ENCODE measurements around the gene GRAMD1B. TPM values are rescaled to one million over a fixed set of nuclear protein-coding genes. Genes with fewer than 3 reads are reported as not detected.

Gene GRAMD1B
- polyA plus RNA-seq, 2 of the 4 experiments (the other 2 are of a cell fraction): 55.5 to 108 TPM

DNA sequence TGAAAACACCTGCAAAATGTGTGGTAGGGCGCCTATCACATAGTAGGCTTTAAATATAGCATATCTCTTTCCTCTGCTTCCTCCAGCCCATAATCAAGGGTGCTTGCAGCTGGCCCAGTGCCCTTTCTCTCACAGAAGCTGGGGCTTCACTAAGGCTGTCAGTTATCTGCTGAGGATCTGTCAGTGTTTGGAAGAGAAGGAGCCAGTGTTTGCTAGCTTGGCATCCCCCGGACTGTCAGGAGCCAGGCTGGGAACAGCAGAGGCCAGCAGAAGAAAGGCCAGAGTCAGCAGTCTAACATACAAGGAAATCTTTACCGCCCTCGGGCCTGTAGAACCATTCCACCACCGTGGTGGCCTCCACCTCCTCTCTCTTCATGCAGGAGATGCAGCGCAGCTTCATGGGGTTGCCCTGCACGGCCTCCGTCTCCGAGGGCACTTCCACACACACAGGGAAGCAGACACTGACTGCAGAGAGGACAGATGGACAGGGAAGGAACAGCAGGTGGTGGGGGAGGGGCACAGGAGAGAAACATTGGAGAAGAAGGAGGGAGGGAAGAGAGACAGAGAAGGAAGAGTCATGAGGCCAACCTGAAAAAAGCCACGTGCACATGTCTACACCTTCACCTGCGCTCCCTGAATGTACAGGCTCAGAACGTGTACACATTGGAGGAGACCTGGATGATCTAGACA lies 215.4 kb downstream of the GRAMD1B start:
- Histone ChIP-seq H3K4me3 (no peak overlapping the region), H3K27ac (no peak overlapping the region), H3K4me1 (no peaks in the 10 kb centered on the region), H3K4me2 (no peak overlapping the region), H3K9me3 (no peaks in the 10 kb centered on the region)
- no peak for DNase-seq (ENCODE audit: low read depth in 1 of 2, low spot score in 1 of 2)
- FAIRE-seq: no peak
- TF ChIP-seq KDM1A (IDR thresholded peaks at IDR 0.05; ENCODE audit: low read depth) (no peak), TP53 (CRISPR knock-in tag; IDR thresholded peaks at IDR 0.05) (no peak), RARB (CRISPR knock-in tag; IDR thresholded peaks at IDR 0.05) (no peak), KDM5A (IDR thresholded peaks at IDR 0.05) (no peak), ZSCAN20 (CRISPR knock-in tag; IDR thresholded peaks at IDR 0.05) (no peak)
- TF ChIP-seq, protein P1, sequence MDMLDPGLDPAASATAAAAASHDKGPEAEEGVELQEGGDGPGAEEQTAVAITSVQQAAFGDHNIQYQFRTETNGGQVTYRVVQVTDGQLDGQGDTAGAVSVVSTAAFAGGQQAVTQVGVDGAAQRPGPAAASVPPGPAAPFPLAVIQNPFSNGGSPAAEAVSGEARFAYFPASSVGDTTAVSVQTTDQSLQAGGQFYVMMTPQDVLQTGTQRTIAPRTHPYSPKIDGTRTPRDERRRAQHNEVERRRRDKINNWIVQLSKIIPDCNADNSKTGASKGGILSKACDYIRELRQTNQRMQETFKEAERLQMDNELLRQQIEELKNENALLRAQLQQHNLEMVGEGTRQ (IDR thresholded peaks at IDR 0.05): no peak
- TF ChIP-seq, protein P2, sequence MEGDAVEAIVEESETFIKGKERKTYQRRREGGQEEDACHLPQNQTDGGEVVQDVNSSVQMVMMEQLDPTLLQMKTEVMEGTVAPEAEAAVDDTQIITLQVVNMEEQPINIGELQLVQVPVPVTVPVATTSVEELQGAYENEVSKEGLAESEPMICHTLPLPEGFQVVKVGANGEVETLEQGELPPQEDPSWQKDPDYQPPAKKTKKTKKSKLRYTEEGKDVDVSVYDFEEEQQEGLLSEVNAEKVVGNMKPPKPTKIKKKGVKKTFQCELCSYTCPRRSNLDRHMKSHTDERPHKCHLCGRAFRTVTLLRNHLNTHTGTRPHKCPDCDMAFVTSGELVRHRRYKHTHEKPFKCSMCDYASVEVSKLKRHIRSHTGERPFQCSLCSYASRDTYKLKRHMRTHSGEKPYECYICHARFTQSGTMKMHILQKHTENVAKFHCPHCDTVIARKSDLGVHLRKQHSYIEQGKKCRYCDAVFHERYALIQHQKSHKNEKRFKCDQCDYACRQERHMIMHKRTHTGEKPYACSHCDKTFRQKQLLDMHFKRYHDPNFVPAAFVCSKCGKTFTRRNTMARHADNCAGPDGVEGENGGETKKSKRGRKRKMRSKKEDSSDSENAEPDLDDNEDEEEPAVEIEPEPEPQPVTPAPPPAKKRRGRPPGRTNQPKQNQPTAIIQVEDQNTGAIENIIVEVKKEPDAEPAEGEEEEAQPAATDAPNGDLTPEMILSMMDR (IDR thresholded peaks at IDR 0.05): no peak
- no peak for ATAC-seq
- ChIA-PET CTCF (interaction anchor here (1.2 to 12.6 kb wide), 4 partner anchors 8 to 65 kb away, joined by 4 to 189 read pairs (median 12); partner anchors contain the start of gene SCN3B), POLR2A (no interaction called here)
- WGBS (ENCODE audit: missing lambda C conversion rate): 12% methylated on average over 12 of the region's 12 CpGs

DNA sequence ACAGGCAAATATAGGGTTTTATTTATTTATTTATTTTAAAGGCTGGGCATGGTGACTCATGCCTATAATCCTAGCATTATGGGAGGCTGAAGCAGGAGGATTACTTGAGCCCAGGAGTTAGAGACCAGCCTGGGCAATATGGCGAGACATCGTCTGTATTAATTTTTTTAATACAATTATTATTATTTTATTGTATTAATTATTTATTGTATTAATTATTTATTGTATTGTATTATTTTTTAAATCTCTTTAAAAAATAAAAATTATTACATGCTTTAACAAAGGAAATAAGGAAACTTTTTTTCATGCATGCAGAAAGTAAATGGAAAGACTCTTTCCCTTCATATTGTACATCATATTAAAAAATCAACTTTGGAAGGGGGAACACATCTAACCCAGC lies 220.8 kb downstream of the GRAMD1B start:
- DNase-seq (ENCODE audit: low read depth in 1 of 2, low spot score in 1 of 2) (no peak), ATAC-seq (no peak), FAIRE-seq (no peak)
- ChIA-PET CTCF (interaction anchor here (0.9 to 7.6 kb wide), 4 partner anchors 11 to 60 kb away, joined by 3 to 52 read pairs (median 34); no protein-coding TSS in a partner anchor), POLR2A (no interaction called here)
- TF ChIP-seq RNF2 (IDR thresholded peaks at IDR 0.05; ENCODE audit: borderline replicate concordance, low read depth): no peak
- TF ChIP-seq, protein P3, sequence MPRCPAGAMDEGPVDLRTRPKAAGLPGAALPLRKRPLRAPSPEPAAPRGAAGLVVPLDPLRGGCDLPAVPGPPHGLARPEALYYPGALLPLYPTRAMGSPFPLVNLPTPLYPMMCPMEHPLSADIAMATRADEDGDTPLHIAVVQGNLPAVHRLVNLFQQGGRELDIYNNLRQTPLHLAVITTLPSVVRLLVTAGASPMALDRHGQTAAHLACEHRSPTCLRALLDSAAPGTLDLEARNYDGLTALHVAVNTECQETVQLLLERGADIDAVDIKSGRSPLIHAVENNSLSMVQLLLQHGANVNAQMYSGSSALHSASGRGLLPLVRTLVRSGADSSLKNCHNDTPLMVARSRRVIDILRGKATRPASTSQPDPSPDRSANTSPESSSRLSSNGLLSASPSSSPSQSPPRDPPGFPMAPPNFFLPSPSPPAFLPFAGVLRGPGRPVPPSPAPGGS (IDR thresholded peaks at IDR 0.05): no peak
- no peak for TF ChIP-seq TFCP2L1 (CRISPR knock-in tag; IDR thresholded peaks at IDR 0.05)
- TF ChIP-seq CBX2 (IDR thresholded peaks at IDR 0.05; ENCODE audit: borderline replicate concordance, low read depth): no peak
- no peak for TF ChIP-seq NR3C1 (IDR thresholded peaks at IDR 0.05)
- TF ChIP-seq CBX8 (IDR thresholded peaks at IDR 0.05): no peak
- TF ChIP-seq MYC (IDR thresholded peaks at IDR 0.05; ENCODE audit: borderline replicate concordance, low read length): no peak
- no peak for TF ChIP-seq POLR2AphosphoS2 (conservative IDR thresholded peaks at IDR 0.05; ENCODE audit: low read length)
- TF ChIP-seq, protein P4, sequence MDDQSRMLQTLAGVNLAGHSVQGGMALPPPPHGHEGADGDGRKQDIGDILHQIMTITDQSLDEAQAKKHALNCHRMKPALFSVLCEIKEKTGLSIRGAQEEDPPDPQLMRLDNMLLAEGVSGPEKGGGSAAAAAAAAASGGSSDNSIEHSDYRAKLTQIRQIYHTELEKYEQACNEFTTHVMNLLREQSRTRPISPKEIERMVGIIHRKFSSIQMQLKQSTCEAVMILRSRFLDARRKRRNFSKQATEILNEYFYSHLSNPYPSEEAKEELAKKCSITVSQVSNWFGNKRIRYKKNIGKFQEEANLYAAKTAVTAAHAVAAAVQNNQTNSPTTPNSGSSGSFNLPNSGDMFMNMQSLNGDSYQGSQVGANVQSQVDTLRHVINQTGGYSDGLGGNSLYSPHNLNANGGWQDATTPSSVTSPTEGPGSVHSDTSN (IDR thresholded peaks at IDR 0.05): no peak
- TF ChIP-seq, protein P5, sequence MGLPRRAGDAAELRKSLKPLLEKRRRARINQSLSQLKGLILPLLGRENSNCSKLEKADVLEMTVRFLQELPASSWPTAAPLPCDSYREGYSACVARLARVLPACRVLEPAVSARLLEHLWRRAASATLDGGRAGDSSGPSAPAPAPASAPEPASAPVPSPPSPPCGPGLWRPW (IDR thresholded peaks at IDR 0.05): no peak
- no peak for TF ChIP-seq GATA3 (IDR thresholded peaks at IDR 0.05; ENCODE audit: borderline replicate concordance)
- no peak for TF ChIP-seq EHMT2 (IDR thresholded peaks at IDR 0.05; ENCODE audit: low read depth)
- TF ChIP-seq ZC3H11A (IDR thresholded peaks at IDR 0.05): no peak
- no peak for TF ChIP-seq JUN (IDR thresholded peaks at IDR 0.05)
- TF ChIP-seq, protein P6, sequence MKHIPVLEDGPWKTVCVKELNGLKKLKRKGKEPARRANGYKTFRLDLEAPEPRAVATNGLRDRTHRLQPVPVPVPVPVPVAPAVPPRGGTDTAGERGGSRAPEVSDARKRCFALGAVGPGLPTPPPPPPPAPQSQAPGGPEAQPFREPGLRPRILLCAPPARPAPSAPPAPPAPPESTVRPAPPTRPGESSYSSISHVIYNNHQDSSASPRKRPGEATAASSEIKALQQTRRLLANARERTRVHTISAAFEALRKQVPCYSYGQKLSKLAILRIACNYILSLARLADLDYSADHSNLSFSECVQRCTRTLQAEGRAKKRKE (CRISPR knock-in tag; IDR thresholded peaks at IDR 0.05; ENCODE audit: low read depth): no peak
- no peak for TF ChIP-seq BHLHE40 (IDR thresholded peaks at IDR 0.05; ENCODE audit: low read depth, low read length)
- no peak for TF ChIP-seq FOSB (CRISPR knock-in tag; IDR thresholded peaks at IDR 0.05)
- no peak for TF ChIP-seq ZNF302 (CRISPR knock-in tag; IDR thresholded peaks at IDR 0.05)
- TF ChIP-seq MAFK (IDR thresholded peaks at IDR 0.05; ENCODE audit: partially characterized antibody): no peak
- TF ChIP-seq KDM5A (IDR thresholded peaks at IDR 0.05): no peak
- H3K9me3 ChIP-seq: no peaks in the 10 kb centered on the region
- H3K4me3 ChIP-seq: no peak overlapping the region
- H3K27ac ChIP-seq: no peak overlapping the region
- WGBS (ENCODE audit: missing lambda C conversion rate): 34% methylated on average over 2 of the region's 2 CpGs
- no peak overlapping the region for H3K4me2 ChIP-seq
- peaks cover 3% of the 10 kb centered on the region; the same call in 1 of the 3 replicates for H3K4me1 ChIP-seq
